ENCODE data around the gene GPC4. TPM values are rescaled to one million over a fixed set of nuclear protein-coding genes. Genes with fewer than 3 reads are reported as not detected.

The GPC4 gene
- polyA plus RNA-seq, 4 donors: 1.3 to 15.3 (median 6.1) TPM

DNA sequence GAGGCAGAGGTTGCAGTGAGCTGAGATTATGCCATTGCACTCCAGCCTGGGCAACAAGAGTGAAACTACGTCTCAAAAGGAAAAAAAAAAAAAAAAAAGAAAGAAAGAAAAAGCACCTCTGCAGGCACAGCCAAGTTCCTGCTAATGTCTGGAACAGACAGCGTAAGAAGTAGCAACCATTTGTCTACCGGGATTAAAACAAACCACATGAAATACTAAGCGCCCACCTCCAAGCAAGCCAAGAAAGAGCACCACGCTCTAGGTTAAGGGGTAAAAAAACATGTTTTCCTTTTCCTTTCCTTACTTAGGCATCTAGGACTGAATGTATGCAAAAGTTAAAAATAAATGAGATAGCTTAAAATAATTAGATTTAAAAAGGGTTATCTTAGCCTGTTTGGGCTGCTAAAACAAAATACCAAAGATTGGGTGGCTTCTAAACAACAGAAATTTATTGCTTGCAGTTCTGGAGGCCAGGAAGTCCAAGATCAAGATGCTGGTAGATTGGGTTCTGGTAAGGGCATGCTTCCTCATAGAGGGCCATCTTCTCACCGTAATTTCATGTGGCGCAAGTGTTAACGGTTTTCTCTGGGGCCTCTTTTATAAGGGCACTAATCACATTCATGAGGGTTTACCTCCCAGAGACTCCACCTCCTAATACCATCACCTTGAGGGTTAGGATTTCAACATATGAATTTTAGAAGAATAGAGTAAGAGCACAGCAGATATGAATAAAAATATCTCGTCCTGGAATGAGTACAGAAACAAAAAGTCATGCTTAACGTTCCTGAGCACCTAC, 12.3 kb downstream of the GPC4 start:
- FAIRE-seq (no peak), DNase-seq (no peak)
- Histone ChIP-seq H3K27ac (ENCODE audit: low read depth in 1 of 3, low read length in 2 of 3) (no peak overlapping the region), H3K27me3 (ENCODE audit: control insufficient read depth in 3 of 3, insufficient read depth in 3 of 3, low read length in 3 of 3) (no peaks in the 10 kb centered on the region), H3K36me3 (ENCODE audit: control insufficient read depth in 3 of 3, insufficient read depth in 2 of 3, low read depth in 1 of 3, low read length in 3 of 3) (no peaks in the 10 kb centered on the region), H3K9me3 (ENCODE audit: control insufficient read depth in 2 of 2, insufficient read depth in 1 of 2, low read depth in 1 of 2, low read length in 1 of 2) (no peaks in the 10 kb centered on the region), H3K4me1 (ENCODE audit: control insufficient read depth in 3 of 3, insufficient read depth in 2 of 3, low read depth in 1 of 3, low read length in 2 of 3) (peaks cover 0 to 3% (median 0%) of the 10 kb centered on the region in 3 donors), H3K4me3 (ENCODE audit: low read depth in 1 of 3, low read length in 3 of 3) (no peak overlapping the region)
- WGBS, 3 donors: 76 to 82% (median 77%) methylated on average over 9 to 10 of the region's 10 CpGs

DNA sequence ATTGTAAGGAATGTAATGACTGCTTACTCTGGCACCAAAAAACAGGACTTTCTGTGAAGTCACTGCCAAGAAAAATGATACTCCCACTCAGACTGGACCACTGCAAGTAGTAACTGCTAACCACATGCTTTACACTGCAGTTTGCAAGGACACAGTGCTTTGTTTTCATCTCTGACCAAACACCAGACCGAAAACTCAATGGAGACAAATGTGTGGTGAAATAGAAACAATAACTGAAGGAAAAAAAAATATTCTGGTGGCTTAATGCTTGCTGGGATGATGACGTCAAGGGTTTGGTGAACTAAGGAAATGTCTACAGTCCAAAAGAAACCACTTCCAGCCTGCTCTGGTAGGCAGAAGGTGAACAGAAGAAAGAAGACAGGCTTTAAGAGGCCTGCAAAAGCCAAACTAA, 13.2 kb downstream of the GPC4 start:
- no peaks in the 10 kb centered on the region for H3K9me3 ChIP-seq (ENCODE audit: control insufficient read depth in 2 of 2, insufficient read depth in 1 of 2, low read depth in 1 of 2, low read length in 1 of 2)
- no peak overlapping the region for H3K4me3 ChIP-seq (ENCODE audit: low read depth in 1 of 3, low read length in 3 of 3)
- no peak for FAIRE-seq
- no peaks in the 10 kb centered on the region for H3K36me3 ChIP-seq (ENCODE audit: control insufficient read depth in 3 of 3, insufficient read depth in 2 of 3, low read depth in 1 of 3, low read length in 3 of 3)
- H3K27ac ChIP-seq (ENCODE audit: low read depth in 1 of 3, low read length in 2 of 3): no peak overlapping the region
- H3K27me3 ChIP-seq (ENCODE audit: control insufficient read depth in 3 of 3, insufficient read depth in 3 of 3, low read length in 3 of 3): no peaks in the 10 kb centered on the region
- 38 to 60% (median 40%) methylated on average over 2 of the region's 2 CpGs for WGBS, 3 donors
- H3K4me1 ChIP-seq (ENCODE audit: control insufficient read depth in 3 of 3, insufficient read depth in 2 of 3, low read depth in 1 of 3, low read length in 2 of 3): peaks cover 0 to 3% (median 0%) of the 10 kb centered on the region in 3 donors
- DNase-seq: no peak

GRCh38 chrX:133401536-133401935, 13.8 kb downstream of the GPC4 start:
- FAIRE-seq (no peak), DNase-seq (no peak)
- H3K9me3 ChIP-seq (ENCODE audit: control insufficient read depth in 2 of 2, insufficient read depth in 1 of 2, low read depth in 1 of 2, low read length in 1 of 2): no peaks in the 10 kb centered on the region
- WGBS, 3 donors: 33 to 53% (median 38%) methylated on average over 1 of the region's 1 CpG
- no peaks in the 10 kb centered on the region for H3K27me3 ChIP-seq (ENCODE audit: control insufficient read depth in 3 of 3, insufficient read depth in 3 of 3, low read length in 3 of 3)
- no peaks in the 10 kb centered on the region for H3K36me3 ChIP-seq (ENCODE audit: control insufficient read depth in 3 of 3, insufficient read depth in 2 of 3, low read depth in 1 of 3, low read length in 3 of 3)
- no peak overlapping the region for H3K27ac ChIP-seq (ENCODE audit: low read depth in 1 of 3, low read length in 2 of 3)
- H3K4me1 ChIP-seq (ENCODE audit: control insufficient read depth in 3 of 3, insufficient read depth in 2 of 3, low read depth in 1 of 3, low read length in 2 of 3): peaks cover 0 to 3% (median 0%) of the 10 kb centered on the region in 3 donors
- H3K4me3 ChIP-seq (ENCODE audit: low read depth in 1 of 3, low read length in 3 of 3): no peak overlapping the region

DNA sequence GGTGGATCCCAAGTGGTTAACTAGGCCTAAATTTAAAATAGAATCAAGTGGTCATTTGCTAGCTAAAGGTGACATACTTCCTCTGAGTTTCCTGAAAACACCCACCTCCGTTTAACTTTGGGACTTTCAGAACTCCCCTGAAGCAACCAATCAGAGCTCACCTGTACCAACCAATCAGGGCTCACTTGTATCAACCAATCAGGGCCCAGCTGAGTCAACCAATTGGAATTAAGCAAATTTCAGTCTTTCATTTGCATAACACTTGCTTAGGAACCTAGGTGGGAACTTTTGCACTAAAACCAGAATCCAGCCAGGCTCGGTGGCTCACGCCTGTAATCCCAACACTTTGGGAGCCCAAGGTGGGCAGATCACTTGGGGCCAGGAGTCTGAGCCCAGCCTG, 15.9 kb downstream of the GPC4 start:
- 81 to 86% (median 85%) methylated on average over 3 of the region's 3 CpGs for WGBS, 3 donors
- Histone ChIP-seq H3K9me3 (ENCODE audit: control insufficient read depth in 2 of 2, insufficient read depth in 1 of 2, low read depth in 1 of 2, low read length in 1 of 2) (no peaks in the 10 kb centered on the region), H3K4me3 (ENCODE audit: low read depth in 1 of 3, low read length in 3 of 3) (no peak overlapping the region), H3K27ac (ENCODE audit: low read depth in 1 of 3, low read length in 2 of 3) (no peak overlapping the region), H3K36me3 (ENCODE audit: control insufficient read depth in 3 of 3, insufficient read depth in 2 of 3, low read depth in 1 of 3, low read length in 3 of 3) (no peaks in the 10 kb centered on the region), H3K27me3 (ENCODE audit: control insufficient read depth in 3 of 3, insufficient read depth in 3 of 3, low read length in 3 of 3) (no peaks in the 10 kb centered on the region), H3K4me1 (ENCODE audit: control insufficient read depth in 3 of 3, insufficient read depth in 2 of 3, low read depth in 1 of 3, low read length in 2 of 3) (peaks cover 0 to 3% (median 0%) of the 10 kb centered on the region in 3 donors)
- DNase-seq (no peak), FAIRE-seq (no peak)

DNA sequence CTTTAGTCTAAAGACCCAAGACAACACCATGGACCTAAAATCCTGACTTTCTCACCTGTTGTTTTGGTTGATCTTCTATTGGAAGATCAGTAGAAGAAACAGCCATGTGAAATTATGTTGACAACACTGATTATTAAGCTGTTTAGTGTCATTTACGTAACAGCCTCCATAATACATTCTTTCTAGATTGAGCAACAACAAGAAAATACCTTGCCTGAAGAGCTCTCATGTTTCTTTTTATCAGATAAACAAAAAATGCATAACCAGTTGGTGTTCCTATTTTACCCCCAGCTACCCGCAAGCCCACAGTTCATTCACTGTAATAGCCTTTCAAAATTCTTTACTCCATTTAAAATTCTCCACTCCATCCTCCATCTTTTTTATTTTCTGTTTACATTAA, 20.5 kb downstream of the GPC4 start:
- H3K4me3 ChIP-seq (ENCODE audit: low read depth in 1 of 3, low read length in 3 of 3): no peak overlapping the region
- WGBS, 3 donors: 90 to 97% (median 92%) methylated on average over 2 of the region's 2 CpGs
- no peaks in the 10 kb centered on the region for H3K9me3 ChIP-seq (ENCODE audit: control insufficient read depth in 2 of 2, insufficient read depth in 1 of 2, low read depth in 1 of 2, low read length in 1 of 2)
- H3K36me3 ChIP-seq (ENCODE audit: control insufficient read depth in 3 of 3, insufficient read depth in 2 of 3, low read depth in 1 of 3, low read length in 3 of 3): no peaks in the 10 kb centered on the region
- H3K27me3 ChIP-seq (ENCODE audit: control insufficient read depth in 3 of 3, insufficient read depth in 3 of 3, low read length in 3 of 3): no peaks in the 10 kb centered on the region
- FAIRE-seq (no peak), DNase-seq (no peak)
- peaks cover 0 to 3% (median 2%) of the 10 kb centered on the region in 3 donors for H3K4me1 ChIP-seq (ENCODE audit: control insufficient read depth in 3 of 3, insufficient read depth in 2 of 3, low read depth in 1 of 3, low read length in 2 of 3)
- H3K27ac ChIP-seq (ENCODE audit: low read depth in 1 of 3, low read length in 2 of 3): no peak overlapping the region

GRCh38 chrX:133392671-133393070, 22.6 kb downstream of the GPC4 start:
- DNase-seq (no peak), FAIRE-seq (no peak)
- Histone ChIP-seq H3K36me3 (ENCODE audit: control insufficient read depth in 3 of 3, insufficient read depth in 2 of 3, low read depth in 1 of 3, low read length in 3 of 3) (no peaks in the 10 kb centered on the region), H3K4me3 (ENCODE audit: low read depth in 1 of 3, low read length in 3 of 3) (no peak overlapping the region), H3K9me3 (ENCODE audit: control insufficient read depth in 2 of 2, insufficient read depth in 1 of 2, low read depth in 1 of 2, low read length in 1 of 2) (no peaks in the 10 kb centered on the region), H3K27me3 (ENCODE audit: control insufficient read depth in 3 of 3, insufficient read depth in 3 of 3, low read length in 3 of 3) (no peaks in the 10 kb centered on the region), H3K4me1 (ENCODE audit: control insufficient read depth in 3 of 3, insufficient read depth in 2 of 3, low read depth in 1 of 3, low read length in 2 of 3) (peaks cover 2 to 3% (median 2%) of the 10 kb centered on the region in 3 donors), H3K27ac (ENCODE audit: low read depth in 1 of 3, low read length in 2 of 3) (no peak overlapping the region)
- 24 to 52% (median 46%) methylated on average over 8 of the region's 8 CpGs for WGBS, 3 donors

DNA sequence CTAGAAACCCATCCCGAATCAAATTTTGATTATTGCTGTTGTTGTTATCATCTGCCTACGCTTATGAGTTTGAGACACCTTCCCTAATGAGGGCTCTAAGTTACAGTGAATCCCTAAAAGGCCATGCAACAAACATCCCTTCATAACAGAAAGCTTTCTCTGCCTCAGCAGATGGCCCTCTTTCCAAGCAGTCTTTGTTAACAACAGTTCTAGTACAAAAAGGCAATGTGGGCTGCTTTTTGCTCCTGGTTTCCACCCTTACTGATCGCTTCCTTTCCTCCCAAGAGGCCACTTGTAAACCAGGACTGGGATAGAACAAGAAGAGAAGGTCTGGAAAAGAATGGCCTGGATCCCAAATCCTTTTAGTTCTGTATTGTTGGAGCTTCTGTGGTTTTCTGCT, 24.2 kb downstream of the GPC4 start:
- no peak overlapping the region for H3K27ac ChIP-seq (ENCODE audit: low read depth in 1 of 3, low read length in 2 of 3)
- 54 to 68% (median 62%) methylated on average over 3 of the region's 3 CpGs for WGBS, 3 donors
- no peak for DNase-seq

DNA sequence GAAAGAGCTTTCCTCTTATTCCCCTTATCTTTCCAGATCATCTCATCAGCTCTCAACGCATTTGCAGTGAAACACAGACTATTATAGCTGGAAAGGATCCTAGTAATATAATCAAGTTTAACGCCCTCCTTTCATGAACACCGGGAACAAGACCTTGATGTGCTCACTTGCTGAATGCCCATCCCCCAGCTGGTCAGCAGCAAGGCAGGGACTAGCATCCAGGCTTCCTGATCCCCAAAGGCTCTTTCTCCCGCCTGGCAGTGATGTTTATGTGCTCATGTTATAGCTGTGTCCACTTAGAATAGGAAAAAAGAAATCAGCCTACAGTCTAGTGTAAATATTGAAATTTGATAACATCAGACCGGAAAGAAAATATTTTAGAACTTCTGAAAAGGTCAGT, 24.6 kb downstream of the GPC4 start:
- no peak overlapping the region for H3K4me3 ChIP-seq (ENCODE audit: low read depth in 1 of 3, low read length in 3 of 3)
- no peak for FAIRE-seq
- peaks cover 2 to 6% (median 2%) of the 10 kb centered on the region in 3 donors for H3K4me1 ChIP-seq (ENCODE audit: control insufficient read depth in 3 of 3, insufficient read depth in 2 of 3, low read depth in 1 of 3, low read length in 2 of 3)
- H3K36me3 ChIP-seq (ENCODE audit: control insufficient read depth in 3 of 3, insufficient read depth in 2 of 3, low read depth in 1 of 3, low read length in 3 of 3): no peaks in the 10 kb centered on the region
- H3K27me3 ChIP-seq (ENCODE audit: control insufficient read depth in 3 of 3, insufficient read depth in 3 of 3, low read length in 3 of 3): no peaks in the 10 kb centered on the region
- 30 to 45% (median 38%) methylated on average over 5 of the region's 5 CpGs for WGBS, 3 donors
- H3K27ac ChIP-seq (ENCODE audit: low read depth in 1 of 3, low read length in 2 of 3): no peak overlapping the region
- no peaks in the 10 kb centered on the region for H3K9me3 ChIP-seq (ENCODE audit: control insufficient read depth in 2 of 2, insufficient read depth in 1 of 2, low read depth in 1 of 2, low read length in 1 of 2)
- no peak for DNase-seq

More for the DNA sequence above, 24.2 kb downstream of the GPC4 start:
- H3K4me3 ChIP-seq (ENCODE audit: low read depth in 1 of 3, low read length in 3 of 3): no peak overlapping the region
- no peak for FAIRE-seq
- H3K4me1 ChIP-seq (ENCODE audit: control insufficient read depth in 3 of 3, insufficient read depth in 2 of 3, low read depth in 1 of 3, low read length in 2 of 3): peaks cover 2 to 6% (median 2%) of the 10 kb centered on the region in 3 donors
- no peaks in the 10 kb centered on the region for H3K36me3 ChIP-seq (ENCODE audit: control insufficient read depth in 3 of 3, insufficient read depth in 2 of 3, low read depth in 1 of 3, low read length in 3 of 3)
- H3K27me3 ChIP-seq (ENCODE audit: control insufficient read depth in 3 of 3, insufficient read depth in 3 of 3, low read length in 3 of 3): no peaks in the 10 kb centered on the region
- H3K9me3 ChIP-seq (ENCODE audit: control insufficient read depth in 2 of 2, insufficient read depth in 1 of 2, low read depth in 1 of 2, low read length in 1 of 2): no peaks in the 10 kb centered on the region

- H3K4me1 ChIP-seq (ENCODE audit: control insufficient read depth in 3 of 3, insufficient read depth in 2 of 3, low read depth in 1 of 3, low read length in 2 of 3): peaks cover 2 to 6% (median 2%) of the 10 kb centered on the region in 3 donors
- 25 to 50% (median 43%) methylated on average over 6 of the region's 6 CpGs for WGBS, 3 donors
- peak in 1 of 2 donors; percentile 36 for DNase-seq
- H3K9me3 ChIP-seq (ENCODE audit: control insufficient read depth in 2 of 2, insufficient read depth in 1 of 2, low read depth in 1 of 2, low read length in 1 of 2): no peaks in the 10 kb centered on the region
- no peak for FAIRE-seq
- H3K27me3 ChIP-seq (ENCODE audit: control insufficient read depth in 3 of 3, insufficient read depth in 3 of 3, low read length in 3 of 3): no peaks in the 10 kb centered on the region
- no peak overlapping the region for H3K4me3 ChIP-seq (ENCODE audit: low read depth in 1 of 3, low read length in 3 of 3)
- H3K36me3 ChIP-seq (ENCODE audit: control insufficient read depth in 3 of 3, insufficient read depth in 2 of 3, low read depth in 1 of 3, low read length in 3 of 3): no peaks in the 10 kb centered on the region
- no peak overlapping the region for H3K27ac ChIP-seq (ENCODE audit: low read depth in 1 of 3, low read length in 2 of 3)
Observed at GRCh38 chrX:133389975-133390374, 25.3 kb downstream of the GPC4 start.

Data from small intestine (tissue), 7 donors.